ENCODE results near the gene MACIR.

The MACIR gene

GRCh38 chr5:103258368-103258956 is at the start of gene MACIR:
MACIR (plus strand) TSS chr5:103258763; CDS start chr5:103275920, 17,157 bp downstream.
- H3K4me3 ChIP-seq (ENCODE audit: low read depth, low read length): peak within 1 kb of the TSS; percentile 93
- peak; percentile 99 for DNase-seq (ENCODE audit: low read depth)
- peak; percentile 36 for TF ChIP-seq CTCF (conservative IDR thresholded peaks at IDR 0.05; ENCODE audit: low read depth, low read length)

GRCh38 chr5:103209065-103209464 is 49.5 kb upstream of the MACIR start:
- DNase-seq (ENCODE audit: low read depth): no peak
- TF ChIP-seq CTCF (conservative IDR thresholded peaks at IDR 0.05; ENCODE audit: low read depth, low read length): no peak
- H3K4me3 ChIP-seq (ENCODE audit: low read depth, low read length): no peak overlapping the region

- no peak overlapping the region for H3K4me3 ChIP-seq (ENCODE audit: low read depth, low read length)
- TF ChIP-seq CTCF (conservative IDR thresholded peaks at IDR 0.05; ENCODE audit: low read depth, low read length): no peak
- no peak for DNase-seq (ENCODE audit: low read depth)
These were observed 47.6 kb upstream of the MACIR start for GRCh38 chr5:103210952-103211351.

- DNase-seq (ENCODE audit: low read depth): peak; percentile 39
- no peak for TF ChIP-seq CTCF (conservative IDR thresholded peaks at IDR 0.05; ENCODE audit: low read depth, low read length)
- H3K4me3 ChIP-seq (ENCODE audit: low read depth, low read length): no peak overlapping the region
These were observed 46.7 kb upstream of the MACIR start for GRCh38 chr5:103211576-103212561.

- TF ChIP-seq CTCF (conservative IDR thresholded peaks at IDR 0.05; ENCODE audit: low read depth, low read length): no peak
- peak; percentile 48 for DNase-seq (ENCODE audit: low read depth)
- H3K4me3 ChIP-seq (ENCODE audit: low read depth, low read length): no peak overlapping the region
These were observed 42.4 kb upstream of the MACIR start for GRCh38 chr5:103216137-103216536.

GRCh38 chr5:103216697-103217096 is 41.9 kb upstream of the MACIR start:
- TF ChIP-seq CTCF (conservative IDR thresholded peaks at IDR 0.05; ENCODE audit: low read depth, low read length): no peak
- DNase-seq (ENCODE audit: low read depth): peak; percentile 63
- no peak overlapping the region for H3K4me3 ChIP-seq (ENCODE audit: low read depth, low read length)
